Right atrium auricular region (tissue), 2 donors: ENCODE measurements around the gene MCC. TPM values are rescaled to one million over a fixed set of nuclear protein-coding genes. Genes with fewer than 3 reads are reported as not detected.

ENCODE experiments used
- DNase-seq: peaks from one replicate; pipeline ENCODE4 v3.0.0-alpha.2; 2019; ENCODE audit warnings: low spot score
- H3K27ac ChIP-seq, 2 donors: fragments of 200-600 bp; sonication (generic); 1 replicate in 1 of 2; 2 replicates in 1 of 2; pipeline ENCODE4 v1.5.1; 2016 to 2019
- H3K27me3 ChIP-seq, 2 donors: fragments of 200-600 bp; sonication (generic); one replicate each; pipeline versions ENCODE4 v1.5.1 to v1.6.0; 2017 to 2019
- H3K36me3 ChIP-seq: fragments of 200-600 bp; sonication (generic); one replicate; pipeline ENCODE4 v1.5.1; 2016
- H3K4me1 ChIP-seq, 2 donors: fragments of 200-600 bp; sonication (generic); one replicate each; pipeline versions ENCODE4 v1.5.1 to v1.6.0; 2017 to 2019
- H3K4me3 ChIP-seq, 2 donors: fragments of 200-600 bp; sonication (generic); 1 replicate in 1 of 2; 2 replicates in 1 of 2; pipeline ENCODE4 v1.5.1; 2017 to 2019; ENCODE audit warnings: mild to moderate bottlenecking in 1 of 2, moderate library complexity in 1 of 2
- H3K9me3 ChIP-seq, 2 donors: fragments of 200-600 bp; sonication (generic); one replicate each; pipeline ENCODE4 v1.5.1; 2019
- total RNA-seq, 2 donors: library from RNA; depleted of rRNA; stranded (reverse); fragments of >200 nt; gene quantifications; one replicate each; pipeline ENCODE4 v1.1.0, GENCODE V29; 2016
- TF ChIP-seq, protein P1 (sequence below), 2 donors: fragments of 200-600 bp; sonication (generic); IDR thresholded peaks; one replicate each; pipeline ENCODE4 v1.5.1; 2019; ENCODE audit warnings: antibody characterized with exemption in 2 of 2

The MCC gene
- total RNA-seq, 2 donors from 2014 or later = 28.8 to 31.7 TPM

DNA sequence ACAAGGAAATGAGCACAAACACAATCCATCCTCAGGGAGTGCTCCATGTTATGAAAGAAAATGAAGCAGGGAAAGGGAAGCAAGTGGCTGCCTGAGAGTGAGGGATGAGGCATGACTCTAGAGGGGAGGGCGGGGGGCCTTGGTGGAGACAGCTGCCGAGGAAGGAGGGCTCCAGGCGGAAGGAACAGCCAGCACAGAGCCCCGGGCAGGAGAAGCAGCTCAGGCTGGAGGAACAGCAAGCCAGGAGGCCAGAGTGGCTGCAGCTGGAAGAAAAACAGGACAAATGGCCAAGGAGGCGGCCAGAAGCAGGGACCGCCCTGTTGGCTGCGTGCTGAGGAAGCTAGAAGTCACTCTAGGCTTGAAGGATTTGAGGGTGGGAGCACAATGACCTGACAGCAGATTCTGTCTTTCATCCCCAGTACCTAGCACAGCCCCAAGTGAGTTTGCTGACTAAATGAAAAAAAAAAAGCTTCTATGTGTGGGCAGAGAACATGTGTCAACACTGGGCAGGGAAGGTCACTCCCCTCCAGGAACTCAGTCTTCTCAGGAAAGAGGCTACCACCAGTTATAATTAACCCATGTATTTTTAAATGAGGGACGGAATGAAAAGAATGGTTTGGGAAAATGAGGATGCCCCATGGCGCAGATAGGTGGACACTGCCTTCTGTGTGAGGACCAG lies 368.9 kb downstream of the MCC start:
- TF ChIP-seq, protein P1, sequence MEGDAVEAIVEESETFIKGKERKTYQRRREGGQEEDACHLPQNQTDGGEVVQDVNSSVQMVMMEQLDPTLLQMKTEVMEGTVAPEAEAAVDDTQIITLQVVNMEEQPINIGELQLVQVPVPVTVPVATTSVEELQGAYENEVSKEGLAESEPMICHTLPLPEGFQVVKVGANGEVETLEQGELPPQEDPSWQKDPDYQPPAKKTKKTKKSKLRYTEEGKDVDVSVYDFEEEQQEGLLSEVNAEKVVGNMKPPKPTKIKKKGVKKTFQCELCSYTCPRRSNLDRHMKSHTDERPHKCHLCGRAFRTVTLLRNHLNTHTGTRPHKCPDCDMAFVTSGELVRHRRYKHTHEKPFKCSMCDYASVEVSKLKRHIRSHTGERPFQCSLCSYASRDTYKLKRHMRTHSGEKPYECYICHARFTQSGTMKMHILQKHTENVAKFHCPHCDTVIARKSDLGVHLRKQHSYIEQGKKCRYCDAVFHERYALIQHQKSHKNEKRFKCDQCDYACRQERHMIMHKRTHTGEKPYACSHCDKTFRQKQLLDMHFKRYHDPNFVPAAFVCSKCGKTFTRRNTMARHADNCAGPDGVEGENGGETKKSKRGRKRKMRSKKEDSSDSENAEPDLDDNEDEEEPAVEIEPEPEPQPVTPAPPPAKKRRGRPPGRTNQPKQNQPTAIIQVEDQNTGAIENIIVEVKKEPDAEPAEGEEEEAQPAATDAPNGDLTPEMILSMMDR (IDR thresholded peaks at IDR 0.05) = no peak
- H3K4me1 ChIP-seq = peaks cover 0 to 46% of the 10 kb centered on the region in 2 donors
- peak overlapping the region; percentile 33 to 51 for H3K27ac ChIP-seq

DNA sequence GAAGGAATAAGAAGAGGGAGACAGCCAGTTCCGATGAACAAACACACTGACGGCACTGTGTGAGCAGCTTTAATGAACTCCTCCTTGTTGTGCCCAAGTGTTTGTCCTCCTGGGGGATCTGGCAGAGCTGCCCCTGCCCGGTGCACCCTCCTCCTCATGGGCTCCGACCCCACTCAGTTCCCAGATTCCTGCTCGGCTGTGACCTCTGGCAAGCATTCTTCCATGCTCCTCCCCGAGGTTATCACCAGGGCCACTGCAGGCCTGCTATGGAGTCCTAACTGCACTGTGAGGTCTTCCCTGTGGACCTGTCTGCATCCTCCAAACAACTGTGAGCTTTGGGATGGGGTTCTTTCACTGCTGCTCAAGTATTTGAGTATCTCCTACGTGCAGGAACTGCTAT lies 369.5 kb downstream of the MCC start:
- TF ChIP-seq, protein P1 (IDR thresholded peaks at IDR 0.05) = no peak
- DNase-seq = no peak
- Histone ChIP-seq H3K9me3 (peaks cover 0 to 7% of the 10 kb centered on the region in 2 donors), H3K36me3 (no peaks in the 10 kb centered on the region), H3K4me1 (peaks cover 0 to 40% of the 10 kb centered on the region in 2 donors), H3K27me3 (no peaks in the 10 kb centered on the region), H3K4me3 (no peak overlapping the region), H3K27ac (peak overlapping the region; percentile 33 to 51)

More for the DNA sequence above, 368.9 kb downstream of the MCC start:
- Histone ChIP-seq H3K36me3 (no peaks in the 10 kb centered on the region), H3K9me3 (peaks cover 0 to 5% of the 10 kb centered on the region in 2 donors), H3K4me3 (no peak overlapping the region), H3K27me3 (no peaks in the 10 kb centered on the region)
- DNase-seq = peak; percentile 61

DNA sequence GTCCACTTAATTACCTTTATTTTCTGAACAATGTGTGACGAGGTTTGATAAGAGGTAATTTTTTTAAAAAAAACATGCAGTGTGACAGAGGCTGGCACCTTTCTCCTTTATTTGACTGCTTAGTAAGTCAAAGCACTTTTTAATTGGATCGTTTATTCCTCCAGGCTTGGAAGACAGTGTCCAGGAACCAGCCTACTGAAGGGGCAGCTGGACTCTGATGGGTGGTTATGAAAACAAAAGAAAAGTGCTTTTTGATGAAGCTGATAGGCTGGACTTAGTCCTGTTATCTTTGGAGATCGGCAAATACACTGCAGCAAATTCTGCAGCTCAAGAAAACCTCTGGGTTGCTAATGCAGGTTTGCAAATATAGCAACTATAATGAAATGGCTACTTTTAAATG lies 370.0 kb downstream of the MCC start:
- peaks cover 0 to 38% of the 10 kb centered on the region in 2 donors for H3K4me1 ChIP-seq
- H3K9me3 ChIP-seq = peaks cover 0 to 7% of the 10 kb centered on the region in 2 donors
- no peaks in the 10 kb centered on the region for H3K36me3 ChIP-seq
- H3K27ac ChIP-seq = peak overlapping the region in 1 of 2 donors; percentile 51
- no peak overlapping the region for H3K4me3 ChIP-seq
- TF ChIP-seq, protein P1 (IDR thresholded peaks at IDR 0.05) = no peak
- DNase-seq = no peak
- no peaks in the 10 kb centered on the region for H3K27me3 ChIP-seq

DNA sequence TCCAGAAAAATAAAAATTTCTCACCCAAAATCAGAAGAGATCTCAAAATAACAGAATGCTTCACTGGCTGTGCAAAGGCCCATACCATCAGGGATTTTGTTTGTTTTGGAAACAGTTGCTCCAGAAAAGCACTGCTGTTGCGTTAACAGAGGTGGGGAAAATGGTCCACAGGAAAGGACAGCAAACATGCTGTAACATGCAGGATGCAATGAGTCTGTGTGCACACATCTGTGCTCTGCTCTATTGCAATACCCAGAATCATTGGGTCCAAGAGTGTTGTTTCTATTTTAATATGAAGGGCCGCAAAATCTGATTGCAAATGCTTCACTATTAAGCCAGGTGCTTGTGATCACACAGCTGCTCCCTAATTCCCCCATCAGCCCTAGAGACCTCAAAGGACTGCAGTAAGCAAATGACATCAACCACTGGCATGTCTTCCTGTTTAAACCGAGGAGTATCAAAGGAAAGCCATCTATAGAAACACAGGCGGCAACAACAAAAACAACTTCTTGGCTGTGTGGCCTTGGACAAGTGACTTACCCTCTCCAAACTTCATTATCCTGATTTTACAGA lies 370.6 kb downstream of the MCC start:
- Histone ChIP-seq H3K4me1 (peaks cover 0 to 42% of the 10 kb centered on the region in 2 donors), H3K4me3 (no peak overlapping the region), H3K27ac (no peak overlapping the region)

DNA sequence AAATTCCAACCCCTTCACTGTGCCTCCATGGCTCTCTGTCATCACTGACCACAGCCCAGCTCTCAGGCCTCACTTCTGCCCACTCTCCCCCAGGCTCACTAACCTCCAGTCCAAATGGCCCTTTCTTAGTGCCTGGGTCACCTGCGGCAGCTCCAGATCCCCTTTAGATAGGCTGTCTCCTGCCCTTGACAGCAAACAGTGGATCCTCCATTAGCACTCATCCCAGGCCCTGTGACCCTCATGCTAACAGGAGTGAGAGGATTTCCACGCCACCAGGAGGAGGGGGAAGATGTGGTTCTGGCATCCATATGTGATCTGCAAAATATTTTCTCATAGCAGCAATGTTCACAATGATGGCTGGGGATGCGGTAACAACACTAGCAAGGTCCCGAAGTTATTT lies 372.3 kb downstream of the MCC start:
- H3K9me3 ChIP-seq = peaks cover 0 to 7% of the 10 kb centered on the region in 2 donors
- no peak for DNase-seq
- H3K4me3 ChIP-seq = no peak overlapping the region
- TF ChIP-seq, protein P1 (IDR thresholded peaks at IDR 0.05) = no peak
- no peak overlapping the region for H3K27ac ChIP-seq
- no peaks in the 10 kb centered on the region for H3K27me3 ChIP-seq
- H3K36me3 ChIP-seq = no peaks in the 10 kb centered on the region
- peaks cover 0 to 52% of the 10 kb centered on the region in 2 donors for H3K4me1 ChIP-seq

More for the DNA sequence above, 370.6 kb downstream of the MCC start:
- Histone ChIP-seq H3K36me3 (no peaks in the 10 kb centered on the region), H3K27me3 (no peaks in the 10 kb centered on the region), H3K9me3 (peaks cover 0 to 7% of the 10 kb centered on the region in 2 donors)
- TF ChIP-seq, protein P1 (IDR thresholded peaks at IDR 0.05) = no peak
- DNase-seq = no peak
